WI38 (cell line): ENCODE data around the gene PACS2.
"Not testable (repeated sequence)": the region's sequence is repeated elsewhere in the genome, so short reads cannot be mapped to it uniquely, and the experiment has no call there.

Source experiments
- H3K4me3 ChIP-seq: 2 replicates; pipeline ENCODE4 v1.5.1; 2011; ENCODE audit warnings: low read depth, mild to moderate bottlenecking, control low read depth, low read length
- CTCF ChIP-seq: IDR thresholded peaks from 2 replicates; pipeline ENCODE4 v1.5.1; 2012; ENCODE audit warnings: low read depth, mild to moderate bottlenecking, control low read depth, low read length

Gene PACS2

DNA sequence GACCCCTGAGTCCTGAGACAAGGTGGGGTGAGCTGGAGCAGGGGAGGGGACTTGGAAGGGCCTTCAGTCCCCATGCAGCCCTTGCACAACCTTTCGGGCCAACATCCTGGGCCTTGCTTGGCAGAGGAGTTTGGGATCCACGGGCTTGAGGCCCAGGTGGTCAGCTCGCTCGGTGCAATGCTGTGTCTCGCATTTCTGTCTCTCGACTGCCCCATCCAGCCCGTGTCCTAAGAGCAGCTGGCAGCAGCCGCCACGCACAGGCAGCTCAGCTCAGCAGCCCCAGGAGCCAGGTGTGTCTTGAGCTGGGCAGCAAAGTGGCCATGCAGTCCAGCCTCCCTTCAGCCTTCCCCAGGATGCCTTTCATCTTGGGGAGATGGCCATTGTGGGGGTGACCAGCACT, 10.8 kb downstream of the PACS2 start:
- TF ChIP-seq CTCF, result no peak
- no peak overlapping the region for H3K4me3 ChIP-seq

- H3K4me3 ChIP-seq, result no peak overlapping the region
- no peak for TF ChIP-seq CTCF
Observed at GRCh38 chr14:105325716-105326567, 11.4 kb downstream of the PACS2 start.

DNA sequence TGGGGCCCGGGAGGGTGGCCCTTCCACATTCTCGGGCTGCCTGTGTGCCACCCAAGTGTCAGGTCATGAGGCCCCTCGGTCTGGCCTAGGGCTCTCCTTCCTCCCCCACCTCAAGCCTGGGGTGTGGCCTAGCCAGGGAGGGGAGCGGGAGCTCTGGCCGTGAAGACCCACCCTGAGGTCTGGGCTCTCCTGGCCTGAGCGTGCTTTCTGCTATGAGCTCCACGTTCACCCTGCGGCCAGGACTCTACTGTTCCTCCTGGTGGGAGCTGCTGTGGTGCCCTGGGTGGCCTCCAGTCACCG, 12.0 kb downstream of the PACS2 start:
- no peak for TF ChIP-seq CTCF
- H3K4me3 ChIP-seq, result no peak overlapping the region

- no peak overlapping the region for H3K4me3 ChIP-seq
- no peak for TF ChIP-seq CTCF
Observed at GRCh38 chr14:105326891-105327694, 12.5 kb downstream of the PACS2 start.

DNA sequence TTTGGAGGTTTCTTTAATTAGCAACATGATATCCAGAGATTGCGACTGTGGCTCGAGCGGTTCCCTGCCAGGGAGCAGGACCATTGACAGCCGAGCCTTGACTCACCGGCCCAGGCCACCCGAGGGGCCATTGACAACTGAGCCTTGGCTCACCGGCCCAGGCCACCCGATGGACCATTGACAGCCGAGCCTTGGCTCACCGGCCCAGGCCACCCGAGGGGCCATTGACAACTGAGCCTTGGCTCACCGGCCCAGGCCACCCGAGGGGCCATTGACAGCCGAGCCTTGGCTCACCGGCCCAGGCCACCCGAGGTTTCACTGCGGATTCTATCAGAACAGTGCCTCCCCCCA, 13.1 kb downstream of the PACS2 start:
- not testable (repeated sequence) for H3K4me3 ChIP-seq

GRCh38 chr14:105328070-105328677, 13.6 kb downstream of the PACS2 start:
- no peak for TF ChIP-seq CTCF
- no peak overlapping the region for H3K4me3 ChIP-seq

DNA sequence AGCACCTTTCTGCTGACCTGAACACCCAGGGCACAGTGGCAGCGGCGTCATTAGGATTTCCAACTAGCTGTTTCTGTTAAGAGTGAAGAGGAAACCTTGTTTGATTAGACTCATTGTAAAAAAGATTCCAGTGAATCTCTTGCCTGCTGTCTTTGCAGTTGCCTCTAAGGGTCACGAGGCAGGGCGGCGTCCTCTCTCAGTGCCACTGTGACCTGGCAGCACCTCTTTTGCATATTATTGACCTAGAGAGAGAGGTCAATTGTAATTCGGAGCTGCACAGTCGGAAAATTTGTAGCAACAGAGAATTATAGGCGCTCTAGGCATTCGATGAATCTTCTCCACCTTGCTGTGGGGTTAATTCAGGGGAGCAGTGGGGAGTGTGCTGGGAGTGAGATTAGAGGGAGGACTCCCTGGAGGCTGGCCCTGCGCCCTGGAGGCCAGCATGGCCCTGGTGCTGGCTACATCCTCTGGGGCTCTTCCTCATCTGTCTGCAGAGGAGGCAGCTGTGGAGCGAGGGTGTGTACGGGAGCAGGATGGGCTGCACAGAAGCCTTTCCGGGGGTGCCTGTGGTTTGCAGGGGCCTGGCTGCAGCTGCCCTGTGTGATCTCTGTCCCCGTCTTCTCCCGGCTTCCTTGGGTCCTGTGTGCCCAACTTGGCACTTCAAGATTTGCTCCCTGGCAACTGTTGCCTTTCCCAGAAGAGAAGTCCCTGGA, 14.3 kb downstream of the PACS2 start:
- H3K4me3 ChIP-seq, result no peak overlapping the region

More for the DNA sequence above, 14.3 kb downstream of the PACS2 start:
- no peak for TF ChIP-seq CTCF
